Thoracic aorta endothelial cell (primary cell): ENCODE data around the gene ANTKMT. TPM values are rescaled to one million over a fixed set of nuclear protein-coding genes. Genes with fewer than 3 reads are reported as not detected.

Experiments used
- small RNA-seq: library from RNA; depleted of rRNA; stranded (forward); fragments of <200 nt; gene quantifications from one replicate; pipeline ENCODE3, GENCODE V24; 2012
- total RNA-seq: library from RNA; depleted of rRNA; stranded (reverse); fragments of >200 nt; gene quantifications from 2 replicates; pipeline ENCODE4 v1.2.3, GENCODE V29; 2012

Gene ANTKMT
- total RNA-seq = 23.0 and 32.0 TPM in 2 replicates

GRCh38 chr16:720990-721764 is at the start of gene ANTKMT:
Gene ANTKMT, plus strand, starts transcription at chr16:721146. Its CDS starts 129 bp downstream, at chr16:721275.

GRCh38 chr16:674968-675883 is 45.7 kb upstream of the ANTKMT start, which contains the start of gene RHBDL1:
Gene RHBDL1, plus strand, starts transcription at chr16:675671. Its CDS starts 120 bp downstream, at chr16:675791.

GRCh38 chr16:679814-680624 is 40.9 kb upstream of the ANTKMT start, which contains the start of gene STUB1:
Gene STUB1, plus strand, starts transcription at chr16:680410. Its CDS starts 116 bp downstream, at chr16:680526.

GRCh38 chr16:684071-684794 is 36.7 kb upstream of the ANTKMT start, which contains the start of gene JMJD8:
Gene JMJD8, minus strand, starts transcription at chr16:684334. Its CDS starts 15 bp downstream, at chr16:684319.

GRCh38 chr16:705431-706188 is 15.3 kb upstream of the ANTKMT start, which contains the start of gene FBXL16:
Gene FBXL16, minus strand, starts transcription at chr16:705801. Its CDS starts 8,396 bp downstream, at chr16:697405.

GRCh38 chr16:714558-715476 is 6.1 kb upstream of the ANTKMT start, which contains the start of gene METRN:
Gene METRN, plus strand, starts transcription at chr16:715118. Its CDS starts 172 bp downstream, at chr16:715290.

GRCh38 chr16:726438-727290 is 5.7 kb downstream of the ANTKMT start, which contains the start of the genes CCDC78 and HAGHL:
Gene CCDC78, minus strand, starts transcription at chr16:726443. Its CDS starts 76 bp downstream, at chr16:726367.
Gene HAGHL, plus strand, starts transcription at chr16:727106. Its CDS starts 404 bp downstream, at chr16:727510.

GRCh38 chr16:740764-741505 is 20.0 kb downstream of the ANTKMT start, which contains the start of gene CIAO3:
Gene CIAO3, minus strand, starts transcription at chr16:740997. Its CDS starts 12 bp downstream, at chr16:740985.

GRCh38 chr16:760545-761343 is 39.8 kb downstream of the ANTKMT start, which contains the start of gene MSLN:
Gene MSLN, plus strand, starts transcription at chr16:760734. Its CDS starts 1,947 bp downstream, at chr16:762681.

Small RNA genes lying within 50 kb of the gene (small RNA-seq; reads per million reads assigned to genes)
- not detected for gene MIR662

Other genes starting within 250 kb of the ANTKMT start
- gene CAPN15, start 193.4 kb upstream of the ANTKMT start, total RNA-seq = 42.2 and 70.2 TPM in 2 replicates
- 0.07 TPM in 1 of 2 replicates, not detected in the other for gene PRR35, start 160.8 kb upstream of the ANTKMT start, total RNA-seq
- 0.86 and 1.1 TPM in 2 replicates for gene NHLRC4, start 154.1 kb upstream of the ANTKMT start, total RNA-seq
- gene PIGQ, start 151.2 kb upstream of the ANTKMT start, total RNA-seq = 24.9 and 30.7 TPM in 2 replicates
- gene RAB40C, start 131.1 kb upstream of the ANTKMT start, total RNA-seq = 11.2 and 13.9 TPM in 2 replicates
- gene WFIKKN1, start 90.2 kb upstream of the ANTKMT start, total RNA-seq = 0.13 and 0.22 TPM in 2 replicates
- gene METTL26, start 84.8 kb upstream of the ANTKMT start, total RNA-seq = 87.8 and 119 TPM in 2 replicates
- gene MCRIP2, start 79.3 kb upstream of the ANTKMT start, total RNA-seq = 14.1 TPM in 2 replicates
- gene WDR90, start 71.8 kb upstream of the ANTKMT start, total RNA-seq = 14.6 and 26.4 TPM in 2 replicates
- gene RHOT2, start 53.0 kb upstream of the ANTKMT start, total RNA-seq = 42.6 and 43.9 TPM in 2 replicates
- gene RHBDL1, start 45.5 kb upstream of the ANTKMT start, total RNA-seq = 0.27 and 0.29 TPM in 2 replicates
- 77.6 and 98.1 TPM in 2 replicates for gene STUB1, start 40.7 kb upstream of the ANTKMT start, total RNA-seq
- 34.8 and 47.0 TPM in 2 replicates for gene JMJD8, start 36.8 kb upstream of the ANTKMT start, total RNA-seq
- 6.4 and 8.0 TPM in 2 replicates for gene WDR24, start 30.7 kb upstream of the ANTKMT start, total RNA-seq
- gene FBXL16, start 15.3 kb upstream of the ANTKMT start, total RNA-seq = 0.65 and 0.66 TPM in 2 replicates
- 9.4 and 18.7 TPM in 2 replicates for gene METRN, start 6.0 kb upstream of the ANTKMT start, total RNA-seq
- 0.93 and 1.0 TPM in 2 replicates for gene CCDC78, start 5.3 kb downstream of the ANTKMT start, total RNA-seq
- 5.6 and 7.7 TPM in 2 replicates for gene HAGHL, start 6.0 kb downstream of the ANTKMT start, total RNA-seq
- 24.5 and 28.3 TPM in 2 replicates for gene CIAO3, start 19.9 kb downstream of the ANTKMT start, total RNA-seq
- gene MSLN, start 39.6 kb downstream of the ANTKMT start, total RNA-seq = not detected in 2 replicates
- 31.8 and 38.6 TPM in 2 replicates for gene RPUSD1, start 67.2 kb downstream of the ANTKMT start, total RNA-seq
- gene CHTF18, start 67.5 kb downstream of the ANTKMT start, total RNA-seq = 22.1 and 49.1 TPM in 2 replicates
- not detected in 2 replicates for gene GNG13, start 79.6 kb downstream of the ANTKMT start, total RNA-seq
- 7.7 and 13.4 TPM in 2 replicates for gene LMF1, start 249.8 kb downstream of the ANTKMT start, total RNA-seq